ENCODE measurements around the gene PLXNB2.

PLXNB2 gene

DNA sequence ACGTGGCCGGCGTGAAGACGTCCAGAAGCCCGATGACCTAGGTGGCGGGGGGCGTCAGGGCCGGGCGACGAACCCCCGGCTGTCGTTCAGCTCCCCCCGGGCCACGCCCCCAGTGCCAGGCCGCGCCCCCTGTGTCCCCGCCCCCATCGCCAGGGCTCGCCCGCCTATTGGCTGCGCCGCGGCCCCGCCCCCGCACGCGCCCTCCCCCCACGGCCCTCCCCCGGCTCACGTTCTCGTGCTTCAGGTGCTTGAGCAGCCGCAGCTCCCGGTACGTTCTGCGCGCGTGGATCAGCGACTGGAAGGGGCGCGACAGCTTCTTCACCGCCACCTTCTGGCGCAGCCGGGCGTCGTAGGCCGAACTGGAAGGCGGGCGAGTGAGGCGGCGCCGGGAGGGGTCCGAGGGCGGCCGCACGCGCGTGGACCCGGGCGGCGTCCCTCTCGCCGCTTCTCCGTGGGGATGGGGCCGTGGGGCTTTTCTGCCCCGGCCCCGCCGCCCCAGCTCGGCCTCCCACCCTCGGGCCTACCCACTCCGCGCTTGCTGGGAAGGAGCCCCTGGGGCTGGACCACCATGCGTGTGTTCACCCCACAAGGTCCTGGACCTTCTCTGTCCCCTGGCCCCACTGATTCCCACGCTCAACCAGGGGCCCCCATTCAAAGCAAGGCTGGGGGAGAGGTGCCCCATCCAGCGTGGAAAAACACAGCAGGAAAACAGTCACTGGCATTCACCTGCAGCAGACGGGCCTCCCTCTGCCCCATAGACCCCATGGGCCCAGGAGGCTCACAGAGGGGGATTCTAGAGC, 39.7 kb downstream of the PLXNB2 start:
- peaks cover 15% of the 10 kb centered on the region for H3K27me3 ChIP-seq (ENCODE audit: insufficient read depth, low read length, poor library complexity)

DNA sequence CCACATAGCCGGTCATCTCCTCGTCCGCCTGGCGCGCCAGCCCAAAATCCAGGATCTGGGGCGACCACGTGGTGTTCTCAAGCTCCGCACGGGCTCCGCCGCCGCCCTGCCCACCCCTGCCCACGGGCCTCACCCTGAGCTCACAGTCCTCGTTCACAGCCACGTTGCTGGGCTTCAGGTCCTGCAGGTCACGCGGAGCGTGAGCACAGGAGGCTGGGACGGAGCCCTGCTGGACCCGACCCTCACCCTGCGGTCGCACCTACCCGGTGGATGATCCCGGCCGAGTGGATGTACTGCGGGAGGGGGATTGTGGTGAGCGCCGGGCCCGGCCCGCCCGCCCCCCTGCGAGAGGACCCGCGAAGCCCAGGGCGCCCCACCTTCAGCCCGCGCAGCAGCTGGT, 40.5 kb downstream of the PLXNB2 start:
- Histone ChIP-seq H3K79me2 (ENCODE audit: insufficient read depth, low read length) (no peaks in the 10 kb centered on the region), H3K4me3 (ENCODE audit: low read depth in 1 of 2, low read length in 2 of 2) (no peak overlapping the region), H3K4me1 (ENCODE audit: insufficient read depth, low read length) (peaks cover 27% of the 10 kb centered on the region), H3K9me3 (ENCODE audit: insufficient read depth, low read length, severe bottlenecking) (no peaks in the 10 kb centered on the region), H3K4me2 (ENCODE audit: insufficient read depth, low read length) (no peak overlapping the region), H4K20me1 (ENCODE audit: insufficient read depth, low read length) (peaks cover 17% of the 10 kb centered on the region), H3K27me3 (ENCODE audit: insufficient read depth, low read length, poor library complexity) (peaks cover 9% of the 10 kb centered on the region), H3K9ac (ENCODE audit: low read depth, low read length) (no peak overlapping the region), H3K36me3 (ENCODE audit: insufficient read depth, low read length) (no peaks in the 10 kb centered on the region), H2AFZ (ENCODE audit: low read depth, low read length) (no peak overlapping the region), H3K27ac (ENCODE audit: low read length) (no peak overlapping the region)
- no peak for DNase-seq
- TF ChIP-seq CTCF (IDR thresholded peaks at IDR 0.05; ENCODE audit: borderline replicate concordance, extremely low read depth, low read length, poor library complexity, severe bottlenecking) (no peak), EZH2 (IDR thresholded peaks at IDR 0.05; ENCODE audit: borderline replicate concordance, low read depth, low read length, severe bottlenecking) (no peak)
- no peak for ATAC-seq (ENCODE audit: insufficient read depth, low read depth)

More for the DNA sequence above, 39.7 kb downstream of the PLXNB2 start:
- TF ChIP-seq CTCF (IDR thresholded peaks at IDR 0.05; ENCODE audit: borderline replicate concordance, extremely low read depth, low read length, poor library complexity, severe bottlenecking) (no peak), EZH2 (IDR thresholded peaks at IDR 0.05; ENCODE audit: borderline replicate concordance, low read depth, low read length, severe bottlenecking) (no peak)
- Histone ChIP-seq H3K4me1 (ENCODE audit: insufficient read depth, low read length) (peaks cover 28% of the 10 kb centered on the region), H3K4me3 (ENCODE audit: low read depth in 1 of 2, low read length in 2 of 2) (no peak overlapping the region), H3K4me2 (ENCODE audit: insufficient read depth, low read length) (0 out of 2 replicates have a peak overlapping the region, but pooled peaks have one; percentile 71), H3K36me3 (ENCODE audit: insufficient read depth, low read length) (no peaks in the 10 kb centered on the region), H3K27ac (ENCODE audit: low read length) (no peak overlapping the region), H3K79me2 (ENCODE audit: insufficient read depth, low read length) (no peaks in the 10 kb centered on the region), H4K20me1 (ENCODE audit: insufficient read depth, low read length) (peaks cover 15% of the 10 kb centered on the region), H2AFZ (ENCODE audit: low read depth, low read length) (no peak overlapping the region), H3K9me3 (ENCODE audit: insufficient read depth, low read length, severe bottlenecking) (no peaks in the 10 kb centered on the region), H3K9ac (ENCODE audit: low read depth, low read length) (no peak overlapping the region)
- ATAC-seq (ENCODE audit: insufficient read depth, low read depth), result no peak
- no peak for DNase-seq

- no peaks in the 10 kb centered on the region for H3K27me3 ChIP-seq (ENCODE audit: insufficient read depth, low read length, poor library complexity)
- H4K20me1 ChIP-seq (ENCODE audit: insufficient read depth, low read length), result peaks cover 17% of the 10 kb centered on the region
- no peak overlapping the region for H3K4me2 ChIP-seq (ENCODE audit: insufficient read depth, low read length)
- H3K4me1 ChIP-seq (ENCODE audit: insufficient read depth, low read length), result peaks cover 10% of the 10 kb centered on the region
- H2AFZ ChIP-seq (ENCODE audit: low read depth, low read length), result no peak overlapping the region
- H3K9me3 ChIP-seq (ENCODE audit: insufficient read depth, low read length, severe bottlenecking), result no peaks in the 10 kb centered on the region
- ATAC-seq (ENCODE audit: insufficient read depth, low read depth) (no peak), DNase-seq (no peak)
- H3K27ac ChIP-seq (ENCODE audit: low read length), result no peak overlapping the region
- H3K36me3 ChIP-seq (ENCODE audit: insufficient read depth, low read length), result no peaks in the 10 kb centered on the region
- TF ChIP-seq CTCF (IDR thresholded peaks at IDR 0.05; ENCODE audit: borderline replicate concordance, extremely low read depth, low read length, poor library complexity, severe bottlenecking), result no peak
- no peak for TF ChIP-seq EZH2 (IDR thresholded peaks at IDR 0.05; ENCODE audit: borderline replicate concordance, low read depth, low read length, severe bottlenecking)
- H3K79me2 ChIP-seq (ENCODE audit: insufficient read depth, low read length), result no peaks in the 10 kb centered on the region
- H3K9ac ChIP-seq (ENCODE audit: low read depth, low read length), result no peak overlapping the region
- no peak overlapping the region for H3K4me3 ChIP-seq (ENCODE audit: low read depth in 1 of 2, low read length in 2 of 2)
These were observed 42.3 kb downstream of the PLXNB2 start for GRCh38 chr22:50264946-50265669.

Measured in DND-41 (cell line).